AG09319 (cell line): ENCODE measurements around the gene COA1.
"Not testable (repeated sequence)": the region's sequence is repeated elsewhere in the genome, so short reads cannot be mapped to it uniquely, and the experiment has no call there.

Experiments
- DNase-seq: peaks from one replicate; pipeline ENCODE4 v3.0.0-alpha.2; 2010; ENCODE audit warnings: low read depth; ENCODE audit errors: extremely low read depth
- CTCF ChIP-seq: IDR thresholded peaks from 2 replicates; pipeline ENCODE4 v1.5.1; 2011; ENCODE audit warnings: low read depth, mild to moderate bottlenecking, inconsistent platforms, low read length, moderate library complexity

COA1 gene

GRCh38 chr7:43729214-43729923 is at the start of gene COA1:
COA1 (minus strand) TSS chr7:43729523; CDS start chr7:43648614, 80,909 bp downstream.
- TF ChIP-seq CTCF = peak; percentile 19
- peak; percentile 75 for DNase-seq

- not testable (repeated sequence) for DNase-seq
Measured at GRCh38 chr7:43778293-43779044, 49.1 kb upstream of the COA1 start.

GRCh38 chr7:43775255-43775654 is 45.9 kb upstream of the COA1 start:
- DNase-seq = not testable (repeated sequence)

- DNase-seq = not testable (repeated sequence)
Measured at GRCh38 chr7:43773268-43773667, 43.9 kb upstream of the COA1 start.

GRCh38 chr7:43771573-43771972 is 42.2 kb upstream of the COA1 start:
- DNase-seq = no peak
- TF ChIP-seq CTCF = no peak

GRCh38 chr7:43771128-43771527 is 41.8 kb upstream of the COA1 start:
- no peak for TF ChIP-seq CTCF
- DNase-seq = no peak

- no peak for TF ChIP-seq CTCF
- no peak for DNase-seq
Measured at GRCh38 chr7:43769791-43770465, 40.6 kb upstream of the COA1 start.

GRCh38 chr7:43769281-43769680 is 40.0 kb upstream of the COA1 start:
- DNase-seq = no peak
- no peak for TF ChIP-seq CTCF

GRCh38 chr7:43768887-43769272 is 39.6 kb upstream of the COA1 start:
- no peak for TF ChIP-seq CTCF
- DNase-seq = no peak
